ENCODE measurements around the gene FYTTD1.

GRCh38 chr3:197722734-197723133, 26.9 kb upstream of the FYTTD1 start:
- TF ChIP-seq CTCF (conservative IDR thresholded peaks at IDR 0.05) (no peak), EZH2 (IDR thresholded peaks at IDR 0.05; ENCODE audit: low read depth) (no peak)
